Astrocyte of the spinal cord (primary cell): ENCODE data around the gene UGT8.

Experiments
- DNase-seq: peaks from one replicate; pipeline ENCODE4 v3.0.0; 2011; ENCODE audit warnings: low read depth, low spot score
- H3K4me3 ChIP-seq: 2 replicates; pipeline ENCODE4 v1.5.1; 2011; ENCODE audit warnings: low read depth, mild to moderate bottlenecking, low read length, moderate library complexity
- in situ Hi-C: cut with HindIII; loops from 2 replicates; pipeline ENCODE4 v1.10.0; 2017; ENCODE audit warnings: low sequenced_read_pairs
- TF ChIP-seq, protein P1 (sequence below): IDR thresholded peaks from 2 replicates; pipeline ENCODE4 v1.5.1; 2012; ENCODE audit warnings: low read depth, mild to moderate bottlenecking, low read length, inconsistent platforms

The UGT8 gene

DNA sequence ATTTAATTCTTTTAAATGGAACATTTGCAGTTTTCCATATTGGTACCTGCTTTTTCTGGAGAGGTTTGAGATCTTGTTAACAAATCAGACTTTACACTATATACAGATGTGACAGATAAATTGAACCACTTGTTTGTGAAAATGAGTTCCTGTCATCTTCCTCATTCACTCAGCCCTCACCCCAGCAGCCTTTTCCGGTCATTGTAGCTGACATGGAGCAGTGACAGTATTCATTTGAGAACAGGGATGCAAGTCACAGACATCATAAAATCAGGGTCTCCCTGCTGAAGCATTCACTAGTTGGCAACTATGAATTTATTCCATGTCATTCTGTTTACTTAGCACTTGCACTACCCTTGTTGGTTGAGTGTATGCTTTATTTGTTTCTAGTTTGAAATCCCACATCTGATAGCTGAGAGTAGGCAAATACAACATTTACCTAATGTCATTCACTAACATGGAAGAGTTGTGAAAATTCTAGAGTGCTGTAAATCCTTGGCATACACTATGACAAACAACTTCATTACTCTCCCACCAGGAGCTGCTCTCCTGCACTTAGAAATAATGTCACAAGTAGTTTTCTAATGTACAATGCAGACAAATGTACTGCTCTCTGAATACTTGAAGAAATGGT lies 78.9 kb downstream of the UGT8 start:
- no peak overlapping the region for H3K4me3 ChIP-seq
- DNase-seq: no peak
- in situ Hi-C loops: no loop called here
- TF ChIP-seq, protein P1, sequence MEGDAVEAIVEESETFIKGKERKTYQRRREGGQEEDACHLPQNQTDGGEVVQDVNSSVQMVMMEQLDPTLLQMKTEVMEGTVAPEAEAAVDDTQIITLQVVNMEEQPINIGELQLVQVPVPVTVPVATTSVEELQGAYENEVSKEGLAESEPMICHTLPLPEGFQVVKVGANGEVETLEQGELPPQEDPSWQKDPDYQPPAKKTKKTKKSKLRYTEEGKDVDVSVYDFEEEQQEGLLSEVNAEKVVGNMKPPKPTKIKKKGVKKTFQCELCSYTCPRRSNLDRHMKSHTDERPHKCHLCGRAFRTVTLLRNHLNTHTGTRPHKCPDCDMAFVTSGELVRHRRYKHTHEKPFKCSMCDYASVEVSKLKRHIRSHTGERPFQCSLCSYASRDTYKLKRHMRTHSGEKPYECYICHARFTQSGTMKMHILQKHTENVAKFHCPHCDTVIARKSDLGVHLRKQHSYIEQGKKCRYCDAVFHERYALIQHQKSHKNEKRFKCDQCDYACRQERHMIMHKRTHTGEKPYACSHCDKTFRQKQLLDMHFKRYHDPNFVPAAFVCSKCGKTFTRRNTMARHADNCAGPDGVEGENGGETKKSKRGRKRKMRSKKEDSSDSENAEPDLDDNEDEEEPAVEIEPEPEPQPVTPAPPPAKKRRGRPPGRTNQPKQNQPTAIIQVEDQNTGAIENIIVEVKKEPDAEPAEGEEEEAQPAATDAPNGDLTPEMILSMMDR: no peak

DNA sequence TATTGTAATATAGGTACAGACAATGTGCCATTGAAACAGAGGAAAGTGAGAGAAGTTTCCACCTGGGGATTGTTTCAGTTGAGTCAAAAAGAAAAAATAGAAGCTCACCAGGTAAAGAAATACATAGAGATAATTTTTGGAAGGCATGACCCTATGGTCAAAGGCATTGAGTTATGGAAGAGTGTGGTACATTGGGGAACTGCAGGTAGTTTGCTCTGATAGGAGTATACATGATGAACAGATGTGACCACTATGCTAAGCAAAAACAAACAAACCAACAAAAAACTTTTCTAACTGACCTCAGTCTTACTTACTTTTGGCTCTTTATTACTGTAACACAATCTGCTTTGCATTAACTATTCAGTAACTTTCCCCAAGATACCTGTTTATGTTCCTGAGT lies 85.9 kb downstream of the UGT8 start:
- no peak overlapping the region for H3K4me3 ChIP-seq
- no peak for DNase-seq
- TF ChIP-seq, protein P1: no peak
- in situ Hi-C loops: no loop called here

DNA sequence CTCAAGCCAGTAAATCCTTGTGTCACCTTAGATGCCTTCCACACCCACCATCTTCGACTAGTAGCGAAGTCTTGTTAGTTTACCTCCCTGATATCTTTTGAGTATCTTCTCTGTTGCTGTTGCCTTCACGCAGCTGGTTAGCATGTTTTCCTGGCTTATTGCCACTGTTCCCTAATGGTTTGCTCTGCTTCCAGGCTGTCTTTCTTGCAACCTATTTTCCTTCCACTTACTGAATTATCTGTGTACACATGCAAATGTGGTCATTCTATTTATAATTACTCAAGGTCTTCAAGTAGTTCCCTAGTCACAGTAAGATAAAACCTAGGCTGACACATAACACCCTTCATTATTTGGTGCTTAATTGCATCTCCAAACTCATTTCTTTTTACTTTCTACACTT lies 89.5 kb downstream of the UGT8 start:
- H3K4me3 ChIP-seq: no peak overlapping the region
- DNase-seq: no peak
- in situ Hi-C loops: no loop called here
- TF ChIP-seq, protein P1: no peak

DNA sequence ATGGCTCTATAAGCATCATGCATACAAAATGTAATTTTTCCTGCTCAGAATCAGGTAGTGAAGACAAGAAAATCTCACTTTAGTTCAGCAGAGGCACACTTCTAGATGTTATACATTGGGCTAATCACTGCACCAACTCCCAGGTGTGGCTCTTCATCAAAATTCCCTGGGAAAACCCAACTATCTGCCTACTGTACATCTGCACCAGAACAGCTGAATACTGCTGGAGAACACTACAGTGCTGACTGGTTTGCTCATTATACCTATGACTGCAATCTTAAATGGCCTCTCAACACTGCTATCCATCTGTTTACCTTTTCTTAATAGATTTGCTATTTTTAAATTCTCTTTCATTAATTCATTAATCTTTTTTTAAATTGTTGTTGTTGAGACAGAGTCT lies 92.0 kb downstream of the UGT8 start:
- in situ Hi-C loops: no loop called here
- no peak for DNase-seq
- TF ChIP-seq, protein P1: no peak

DNA sequence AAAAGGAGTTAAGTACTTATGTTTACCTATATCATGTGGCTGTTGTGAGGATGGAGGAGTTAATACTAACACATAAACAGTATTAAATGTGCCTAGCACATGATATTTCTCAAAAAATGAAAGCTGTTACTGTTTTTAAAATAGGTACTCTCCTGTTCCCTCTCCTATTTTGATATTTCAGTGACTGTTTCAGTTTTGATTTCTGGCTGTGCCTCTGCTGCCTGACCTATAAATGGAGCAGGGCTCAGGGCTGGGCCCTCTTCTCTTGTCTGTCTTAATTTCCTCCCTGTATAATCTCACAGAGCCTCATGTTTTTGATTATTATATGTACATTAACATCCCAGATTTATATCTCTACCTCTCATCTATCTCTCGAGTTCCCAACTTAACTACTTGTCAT lies 93.3 kb downstream of the UGT8 start:
- in situ Hi-C loops: no loop called here
- no peak for DNase-seq
- H3K4me3 ChIP-seq: no peak overlapping the region
- TF ChIP-seq, protein P1: no peak

More for the DNA sequence above, 92.0 kb downstream of the UGT8 start:
- H3K4me3 ChIP-seq: no peak overlapping the region

DNA sequence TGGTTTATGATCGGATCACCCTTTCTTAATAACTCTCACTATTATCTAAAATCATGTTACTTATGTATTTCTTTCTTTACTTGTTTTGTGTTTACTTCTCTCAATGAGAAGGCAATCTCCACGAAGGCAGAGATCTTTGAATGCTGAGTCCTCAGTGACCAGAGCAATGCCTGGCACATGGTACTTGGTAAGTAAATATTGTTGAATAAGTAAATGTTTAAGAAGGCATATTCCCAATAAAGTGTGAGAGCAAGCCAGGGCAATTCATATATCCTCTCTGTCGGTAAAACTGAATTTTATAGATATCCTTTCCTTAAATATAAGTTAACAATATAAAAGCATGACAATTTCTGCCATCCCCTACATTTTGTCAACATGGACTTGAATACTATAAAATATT lies 94.4 kb downstream of the UGT8 start:
- H3K4me3 ChIP-seq: no peak overlapping the region
- in situ Hi-C loops: no loop called here
- TF ChIP-seq, protein P1: no peak
- DNase-seq: no peak
